ENCODE data around the gene ACOT7.
"Not testable (repeated sequence)": the region's sequence is repeated elsewhere in the genome, so short reads cannot be mapped to it uniquely, and the experiment has no call there.

ACOT7 gene

GRCh38 chr1:6221210-6221784 lies 172.3 kb downstream of the ACOT7 start:
- Histone ChIP-seq H3K4me1 (ENCODE audit: control insufficient read depth, low read length) (no peaks in the 10 kb centered on the region), H3K4me2 (ENCODE audit: low read length) (no peak overlapping the region), H3K4me3 (ENCODE audit: low read length) (no peak overlapping the region), H3K9me2 (replicated peaks; ENCODE audit: control insufficient read depth, low read length) (no peaks in the 10 kb centered on the region), H3K9me3 (ENCODE audit: control insufficient read depth, insufficient read depth, low read length) (no peaks in the 10 kb centered on the region), H3K27ac (ENCODE audit: low read depth, low read length) (no peak overlapping the region), H3F3A (ENCODE audit: control insufficient read depth, insufficient read depth) (no peaks in the 10 kb centered on the region; the same call in 1 of the 2 replicates), H3K27me3 (ENCODE audit: control insufficient read depth, low read length) (no peaks in the 10 kb centered on the region), H3K36me3 (ENCODE audit: control insufficient read depth, low read length) (peaks cover 57% of the 10 kb centered on the region), H4K20me1 (ENCODE audit: control insufficient read depth, insufficient read depth, low read depth, low read length) (peaks cover 4% of the 10 kb centered on the region; the same call in 1 of the 2 replicates), H3K79me2 (ENCODE audit: control insufficient read depth, low read length) (peaks cover 12% of the 10 kb centered on the region)
- TF ChIP-seq CTCF (IDR thresholded peaks at IDR 0.05; ENCODE audit: low read depth, low read length, poor library complexity, severe bottlenecking) (no peak), EZH2phosphoT487 (IDR thresholded peaks at IDR 0.05; ENCODE audit: borderline replicate concordance, low read length) (no peak)

GRCh38 chr1:6220236-6220635 lies 173.3 kb downstream of the ACOT7 start:
- Histone ChIP-seq H3F3A (ENCODE audit: control insufficient read depth, insufficient read depth) (no peaks in the 10 kb centered on the region; the same call in 1 of the 2 replicates), H3K9me3 (ENCODE audit: control insufficient read depth, insufficient read depth, low read length) (no peaks in the 10 kb centered on the region), H4K20me1 (ENCODE audit: control insufficient read depth, insufficient read depth, low read depth, low read length) (peaks cover 4% of the 10 kb centered on the region; the same call in 1 of the 2 replicates), H3K9me2 (replicated peaks; ENCODE audit: control insufficient read depth, low read length) (no peaks in the 10 kb centered on the region), H3K27ac (ENCODE audit: low read depth, low read length) (no peak overlapping the region), H3K27me3 (ENCODE audit: control insufficient read depth, low read length) (no peaks in the 10 kb centered on the region), H3K79me2 (ENCODE audit: control insufficient read depth, low read length) (peaks cover 5% of the 10 kb centered on the region; the same call in 1 of the 2 replicates), H3K36me3 (ENCODE audit: control insufficient read depth, low read length) (peaks cover 47% of the 10 kb centered on the region), H3K4me1 (ENCODE audit: control insufficient read depth, low read length) (no peaks in the 10 kb centered on the region), H3K4me2 (ENCODE audit: low read length) (no peak overlapping the region), H3K4me3 (ENCODE audit: low read length) (no peak overlapping the region)
- TF ChIP-seq CTCF (IDR thresholded peaks at IDR 0.05; ENCODE audit: low read depth, low read length, poor library complexity, severe bottlenecking) (no peak), EZH2phosphoT487 (IDR thresholded peaks at IDR 0.05; ENCODE audit: borderline replicate concordance, low read length) (no peak)

GRCh38 chr1:6219641-6220040 lies 173.9 kb downstream of the ACOT7 start:
- H3K36me3 ChIP-seq (ENCODE audit: control insufficient read depth, low read length): peaks cover 41% of the 10 kb centered on the region
- H3K9me3 ChIP-seq (ENCODE audit: control insufficient read depth, insufficient read depth, low read length); H4K20me1 ChIP-seq (ENCODE audit: control insufficient read depth, insufficient read depth, low read depth, low read length); H3K27me3 ChIP-seq (ENCODE audit: control insufficient read depth, low read length); H3K79me2 ChIP-seq (ENCODE audit: control insufficient read depth, low read length); H3K9me2 ChIP-seq (replicated peaks; ENCODE audit: control insufficient read depth, low read length); H3K4me1 ChIP-seq (ENCODE audit: control insufficient read depth, low read length); H3K4me3 ChIP-seq (ENCODE audit: low read length); H3K4me2 ChIP-seq (ENCODE audit: low read length); H3K27ac ChIP-seq (ENCODE audit: low read depth, low read length); H3F3A ChIP-seq (ENCODE audit: control insufficient read depth, insufficient read depth): not testable (repeated sequence)

- H3K4me3 ChIP-seq (ENCODE audit: low read length): no peak overlapping the region
- H3K9me3 ChIP-seq (ENCODE audit: control insufficient read depth, insufficient read depth, low read length): no peaks in the 10 kb centered on the region
- H3K9me2 ChIP-seq (replicated peaks; ENCODE audit: control insufficient read depth, low read length): no peaks in the 10 kb centered on the region
- no peaks in the 10 kb centered on the region for H4K20me1 ChIP-seq (ENCODE audit: control insufficient read depth, insufficient read depth, low read depth, low read length)
- no peaks in the 10 kb centered on the region for H3K27me3 ChIP-seq (ENCODE audit: control insufficient read depth, low read length)
- H3K79me2 ChIP-seq (ENCODE audit: control insufficient read depth, low read length): no peaks in the 10 kb centered on the region
- H3K36me3 ChIP-seq (ENCODE audit: control insufficient read depth, low read length): peaks cover 30% of the 10 kb centered on the region
- H3K4me2 ChIP-seq (ENCODE audit: low read length): no peak overlapping the region
- H3K4me1 ChIP-seq (ENCODE audit: control insufficient read depth, low read length): no peaks in the 10 kb centered on the region
- H3K27ac ChIP-seq (ENCODE audit: low read depth, low read length): no peak overlapping the region
- H3F3A ChIP-seq (ENCODE audit: control insufficient read depth, insufficient read depth): no peaks in the 10 kb centered on the region; the same call in 1 of the 2 replicates
- TF ChIP-seq EZH2phosphoT487 (IDR thresholded peaks at IDR 0.05; ENCODE audit: borderline replicate concordance, low read length) (no peak), CTCF (IDR thresholded peaks at IDR 0.05; ENCODE audit: low read depth, low read length, poor library complexity, severe bottlenecking) (no peak)
These were observed 175.0 kb downstream of the ACOT7 start for GRCh38 chr1:6218375-6219164.
